Neutrophil (primary cell): ENCODE measurements around the gene WDR70.
A peak's percentile ranks its signal among the peaks of the same experiment; 100 is the strongest.

Experiments
- H3K27ac ChIP-seq: fragments of 200-600 bp; sonication (generic); 2 replicates; pipeline ENCODE4 v1.5.1; 2016; ENCODE audit warnings: mild to moderate bottlenecking, moderate library complexity
- H3K27me3 ChIP-seq: fragments of 200-600 bp; sonication (generic); 2 replicates; pipeline ENCODE4 v1.6.0; 2016; ENCODE audit warnings: mild to moderate bottlenecking
- H3K36me3 ChIP-seq: fragments of 200-600 bp; sonication (generic); 2 replicates; pipeline ENCODE4 v1.5.1; 2017
- H3K4me1 ChIP-seq, 2 experiments: fragments of 200-600 bp in 1 of 2; sonication (generic) in 1 of 2; 1 replicate in 1 of 2; 2 replicates in 1 of 2; pipeline versions ENCODE4 v1.5.1 to v1.6.1; 2013 to 2016; ENCODE audit warnings: low read depth in 1 of 2, low read length in 1 of 2, mild to moderate bottlenecking in 1 of 2, moderate library complexity in 1 of 2; ENCODE audit not compliant: control insufficient read depth in 1 of 2, insufficient read depth in 1 of 2
- H3K4me3 ChIP-seq, 2 experiments: fragments of 200-600 bp in 1 of 2; sonication (generic) in 1 of 2; 1 replicate in 1 of 2; 2 replicates in 1 of 2; pipeline ENCODE4 v1.5.1; 2013 to 2016; ENCODE audit warnings: low read depth in 1 of 2, low read length in 1 of 2, mild to moderate bottlenecking in 1 of 2, moderate library complexity in 1 of 2
- H3K9me3 ChIP-seq: fragments of 200-600 bp; sonication (generic); 2 replicates; pipeline ENCODE4 v1.5.1; 2016
- CTCF ChIP-seq: fragments of 200-600 bp; sonication (generic); IDR thresholded peaks from 2 replicates; pipeline ENCODE4 v1.5.1; 2016; ENCODE audit warnings: antibody characterized with exemption

WDR70 gene

GRCh38 chr5:37553720-37554404 lies 174.7 kb downstream of the WDR70 start:
- no peaks in the 10 kb centered on the region for H3K36me3 ChIP-seq
- H3K27ac ChIP-seq, result peak overlapping the region; percentile 54
- TF ChIP-seq CTCF, result no peak
- H3K27me3 ChIP-seq, result no peaks in the 10 kb centered on the region
- H3K4me3 ChIP-seq, result no peak overlapping the region
- no peaks in the 10 kb centered on the region for H3K9me3 ChIP-seq
- peaks cover 10 to 11% of the 10 kb centered on the region in 2 experiments for H3K4me1 ChIP-seq

GRCh38 chr5:37554405-37554739 lies 175.3 kb downstream of the WDR70 start:
- no peak for TF ChIP-seq CTCF
- H3K36me3 ChIP-seq, result no peaks in the 10 kb centered on the region
- H3K4me3 ChIP-seq, result no peak overlapping the region
- H3K27me3 ChIP-seq, result no peaks in the 10 kb centered on the region
- H3K27ac ChIP-seq, result no peak overlapping the region
- peaks cover 10 to 11% of the 10 kb centered on the region in 2 experiments for H3K4me1 ChIP-seq
- H3K9me3 ChIP-seq, result no peaks in the 10 kb centered on the region

- Histone ChIP-seq H3K27me3 (no peaks in the 10 kb centered on the region), H3K4me3 (no peak overlapping the region), H3K4me1 (peaks cover 10 to 11% of the 10 kb centered on the region in 2 experiments), H3K27ac (no peak overlapping the region), H3K9me3 (no peaks in the 10 kb centered on the region), H3K36me3 (no peaks in the 10 kb centered on the region)
- TF ChIP-seq CTCF, result no peak
These were observed 175.8 kb downstream of the WDR70 start for GRCh38 chr5:37554938-37555337.

- Histone ChIP-seq H3K27ac (no peak overlapping the region), H3K9me3 (no peaks in the 10 kb centered on the region), H3K4me1 (peaks cover 10 to 11% of the 10 kb centered on the region in 2 experiments), H3K27me3 (no peaks in the 10 kb centered on the region), H3K4me3 (no peak overlapping the region), H3K36me3 (no peaks in the 10 kb centered on the region)
- TF ChIP-seq CTCF, result no peak
These were observed 178.7 kb downstream of the WDR70 start for GRCh38 chr5:37557734-37558293.

- TF ChIP-seq CTCF, result no peak
- H3K9me3 ChIP-seq, result no peaks in the 10 kb centered on the region
- H3K36me3 ChIP-seq, result no peaks in the 10 kb centered on the region
These were observed 186.0 kb downstream of the WDR70 start for GRCh38 chr5:37565062-37565670.

More at GRCh38 chr5:37565062-37565670, 186.0 kb downstream of the WDR70 start:
- Histone ChIP-seq H3K4me3 (no peak overlapping the region), H3K27me3 (no peaks in the 10 kb centered on the region), H3K4me1 (peaks cover 11 to 13% of the 10 kb centered on the region in 2 experiments), H3K27ac (no peak overlapping the region)
